Urinary bladder (tissue), 4 donors: Measurements from ENCODE around the gene PIGV. TPM values are rescaled to one million over a fixed set of nuclear protein-coding genes. Genes with fewer than 3 reads are reported as not detected.

ENCODE experiments used
- DNase-seq: peaks from one replicate; pipeline ENCODE4 v3.0.0-alpha.2; 2015; ENCODE audit errors: extremely low spot score
- H3K27ac ChIP-seq: one replicate; pipeline ENCODE4 v1.5.1; 2013; ENCODE audit warnings: low read depth, mild to moderate bottlenecking, moderate library complexity
- H3K36me3 ChIP-seq: one replicate; pipeline ENCODE4 v1.6.1; 2013; ENCODE audit warnings: mild to moderate bottlenecking, moderate library complexity; ENCODE audit not compliant: insufficient read depth
- H3K4me1 ChIP-seq: one replicate; pipeline ENCODE4 v1.6.1; 2013; ENCODE audit warnings: mild to moderate bottlenecking, moderate library complexity; ENCODE audit not compliant: insufficient read depth
- H3K4me3 ChIP-seq: one replicate; pipeline ENCODE4 v1.5.1; 2013; ENCODE audit warnings: low read depth, low read length
- WGBS: extraction: QIAGEN DNeasy Blood & Tissue Kit; methylation state at CpG from one replicate; pipeline ENCODE4 v1.1.7; 2013; 5-methylcytosine and 5-hydroxymethylcytosine counted together
- polyA plus RNA-seq: library from polyadenylated mRNA; stranded (reverse); fragments of 200-250 nt; gene quantifications from one replicate; pipeline ENCODE4 v1.2.3, GENCODE V29; 2013
- total RNA-seq: library from RNA; depleted of rRNA; stranded (reverse); fragments of >200 nt; gene quantifications from one replicate; pipeline ENCODE4 v1.2.3, GENCODE V29; 2014
- donor health status: healthy with polysubstance abuse.
- donor health status: healthy.

PIGV gene
- total and polyA plus RNA-seq, 2 donors, result 13.4 to 17.4 TPM

GRCh38 chr1:26781206-26781825, 6.4 kb upstream of the PIGV start:
- no peak overlapping the region for H3K27ac ChIP-seq
- peaks cover 6% of the 10 kb centered on the region for H3K36me3 ChIP-seq
- no peaks in the 10 kb centered on the region for H3K4me1 ChIP-seq
- no peak overlapping the region for H3K4me3 ChIP-seq
- no peak for DNase-seq
- WGBS, result 72% methylated on average over 11 of the region's 11 CpGs

GRCh38 chr1:26782521-26783212, 5.1 kb upstream of the PIGV start:
- 59% methylated on average over 3 of the region's 3 CpGs for WGBS
- no peak overlapping the region for H3K27ac ChIP-seq
- no peak overlapping the region for H3K4me3 ChIP-seq
- H3K4me1 ChIP-seq, result no peaks in the 10 kb centered on the region
- H3K36me3 ChIP-seq, result peaks cover 6% of the 10 kb centered on the region
- no peak for DNase-seq

GRCh38 chr1:26783646-26784022, 4.1 kb upstream of the PIGV start:
- 76% methylated on average over 5 of the region's 5 CpGs for WGBS
- DNase-seq, result no peak
- no peak overlapping the region for H3K27ac ChIP-seq
- H3K36me3 ChIP-seq, result peaks cover 2% of the 10 kb centered on the region
- H3K4me1 ChIP-seq, result no peaks in the 10 kb centered on the region
- no peak overlapping the region for H3K4me3 ChIP-seq

GRCh38 chr1:26784023-26784871, 3.5 kb upstream of the PIGV start:
- Histone ChIP-seq H3K36me3 (no peaks in the 10 kb centered on the region), H3K4me1 (no peaks in the 10 kb centered on the region), H3K4me3 (no peak overlapping the region), H3K27ac (no peak overlapping the region)
- WGBS, result 97% methylated on average over 2 of the region's 2 CpGs
- no peak for DNase-seq

- no peak for DNase-seq
- WGBS, result 96% methylated on average over 1 of the region's 1 CpG
- Histone ChIP-seq H3K27ac (no peak overlapping the region), H3K4me3 (no peak overlapping the region), H3K4me1 (no peaks in the 10 kb centered on the region), H3K36me3 (no peaks in the 10 kb centered on the region)
Measured at GRCh38 chr1:26784886-26785285, 2.9 kb upstream of the PIGV start.

DNA sequence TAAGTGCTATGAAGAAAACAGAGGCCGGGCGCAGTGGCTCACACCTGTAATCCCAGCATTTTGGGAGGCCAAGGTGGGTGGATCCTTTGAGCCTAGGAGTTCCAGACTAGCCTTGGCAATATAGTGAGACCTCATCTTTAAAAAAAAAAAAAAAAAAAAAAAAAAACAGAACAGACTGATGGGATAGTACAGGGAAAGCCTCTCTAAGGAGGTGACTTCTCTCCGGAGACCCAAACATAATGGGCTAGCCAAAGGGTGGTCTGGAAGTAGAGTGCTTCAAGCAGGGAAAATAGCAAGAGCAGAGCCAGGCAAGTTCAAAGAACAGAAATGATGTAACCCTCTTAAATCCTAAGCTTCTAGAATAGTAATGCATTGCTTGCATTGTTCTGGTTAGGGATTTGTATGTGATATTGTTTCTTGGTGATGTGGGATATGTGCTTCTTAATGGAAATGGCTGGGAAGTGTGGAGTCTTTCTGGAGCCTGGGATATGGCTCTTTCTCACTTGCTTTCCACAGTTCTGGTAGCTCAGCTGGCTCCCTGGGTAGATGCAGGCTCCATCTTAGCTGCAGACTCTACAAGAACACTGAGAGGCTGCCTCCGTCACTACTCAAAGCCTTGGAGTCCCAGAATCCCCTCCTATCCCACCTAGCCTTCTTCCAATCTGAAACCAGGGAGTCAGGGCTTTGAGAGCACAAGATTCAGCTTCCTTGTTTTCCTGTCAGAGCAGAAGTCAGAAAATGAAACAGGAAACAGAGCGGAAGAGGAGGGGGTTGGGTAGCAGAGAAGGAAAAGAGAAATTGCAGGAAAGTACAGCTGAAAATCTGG, 1.9 kb upstream of the PIGV start:
- DNase-seq, result no peak
- Histone ChIP-seq H3K27ac (peak overlapping the region; percentile 82), H3K4me1 (no peaks in the 10 kb centered on the region), H3K4me3 (no peak overlapping the region), H3K36me3 (no peaks in the 10 kb centered on the region)
- WGBS, result 69% methylated on average over 5 of the region's 5 CpGs

GRCh38 chr1:26786437-26787380, 1.0 kb upstream of the PIGV start:
- Histone ChIP-seq H3K4me1 (no peaks in the 10 kb centered on the region), H3K36me3 (no peaks in the 10 kb centered on the region), H3K27ac (peak overlapping the region; percentile 98), H3K4me3 (peak overlapping the region; percentile 67)
- WGBS, result 3% methylated on average over 12 of the region's 12 CpGs
- peak; percentile 45 for DNase-seq

DNA sequence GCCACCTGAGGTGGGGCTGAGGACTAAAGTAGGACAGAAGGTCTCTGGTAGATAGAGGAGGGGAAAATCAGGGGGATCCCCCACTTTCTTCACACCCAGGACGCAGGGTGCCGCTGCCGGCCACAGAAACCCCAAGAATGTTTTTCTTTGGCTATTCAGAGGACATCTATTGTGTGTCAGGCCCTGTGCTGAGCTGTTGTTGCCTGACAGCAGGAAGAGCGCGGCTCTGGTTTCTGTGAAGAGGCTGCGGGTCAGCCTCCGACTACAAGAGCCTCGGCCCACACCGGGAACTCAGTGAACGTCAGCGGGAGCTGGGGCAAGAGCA, 407 bp upstream of the PIGV start:
- no peaks in the 10 kb centered on the region for H3K4me1 ChIP-seq
- no peaks in the 10 kb centered on the region for H3K36me3 ChIP-seq
- H3K27ac ChIP-seq, result peak overlapping the region; percentile 98
- WGBS, result under 1% methylated on average over 11 of the region's 11 CpGs
- no peak for DNase-seq
- peak overlapping the region; percentile 67 for H3K4me3 ChIP-seq

DNA sequence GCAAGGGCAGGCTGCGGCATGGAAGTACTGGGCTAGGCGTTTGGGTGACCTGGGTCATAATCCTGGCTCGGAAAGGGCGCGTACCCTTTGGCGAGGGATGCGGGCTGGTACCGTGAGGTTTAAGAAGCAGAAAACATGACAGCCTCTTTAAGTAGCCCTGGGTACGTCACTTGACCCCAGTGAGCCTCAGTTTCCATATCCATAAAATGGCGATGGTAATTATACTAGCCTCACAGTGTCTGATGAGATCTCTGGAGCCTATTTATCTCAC, 700 bp downstream of the PIGV start:
- H3K4me1 ChIP-seq, result no peaks in the 10 kb centered on the region
- H3K27ac ChIP-seq, result peak overlapping the region; percentile 98
- DNase-seq, result no peak
- no peaks in the 10 kb centered on the region for H3K36me3 ChIP-seq
- peak overlapping the region; percentile 67 for H3K4me3 ChIP-seq
- under 1% methylated on average over 10 of the region's 10 CpGs for WGBS

DNA sequence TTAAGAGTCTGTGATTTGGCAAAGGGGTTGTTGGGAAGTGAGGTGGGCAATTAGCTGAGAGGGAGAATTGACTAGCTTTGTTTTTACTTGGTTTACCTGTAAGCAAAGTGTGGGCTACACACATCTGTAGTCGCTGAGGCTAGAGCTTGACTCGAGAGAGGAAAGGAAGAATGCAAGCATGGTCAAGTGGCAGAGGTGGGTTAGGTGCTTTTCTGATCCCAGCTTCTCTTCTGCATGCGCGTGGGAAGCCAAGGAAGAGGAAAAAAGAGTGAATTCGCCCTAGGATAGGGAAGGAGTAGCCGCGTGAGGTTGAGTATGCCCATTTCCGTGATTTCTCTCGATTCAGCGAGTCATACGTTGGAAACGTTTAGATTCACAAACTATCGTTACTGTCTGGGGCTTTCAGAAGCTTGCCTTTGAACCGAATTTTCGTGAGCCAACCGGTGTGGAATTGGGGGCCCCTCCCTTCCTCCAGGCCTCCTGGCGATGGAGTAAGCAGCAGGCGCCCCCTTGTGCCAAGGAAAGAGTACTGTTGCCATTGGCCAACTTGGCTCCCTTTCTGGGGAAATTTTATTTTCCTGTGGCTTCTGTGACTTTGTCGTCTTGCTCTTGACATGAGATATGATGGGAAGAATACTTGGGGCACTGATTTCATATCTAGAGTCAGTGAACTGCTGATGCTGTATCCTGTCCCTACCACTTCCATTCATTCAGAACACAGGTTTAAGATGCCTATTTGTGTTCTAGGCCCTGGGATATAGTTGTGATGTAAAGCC, 1.3 kb downstream of the PIGV start:
- H3K4me3 ChIP-seq, result peak overlapping the region; percentile 67
- no peaks in the 10 kb centered on the region for H3K4me1 ChIP-seq
- H3K36me3 ChIP-seq, result no peaks in the 10 kb centered on the region
- under 1% methylated on average over 19 of the region's 19 CpGs for WGBS
- H3K27ac ChIP-seq, result peak overlapping the region; percentile 98
- DNase-seq, result peak; percentile 79

GRCh38 chr1:26789612-26789865, 1.8 kb downstream of the PIGV start:
- no peak overlapping the region for H3K4me3 ChIP-seq
- DNase-seq, result no peak
- H3K4me1 ChIP-seq, result no peaks in the 10 kb centered on the region
- 63% methylated on average over 3 of the region's 3 CpGs for WGBS
- H3K36me3 ChIP-seq, result no peaks in the 10 kb centered on the region
- no peak overlapping the region for H3K27ac ChIP-seq

DNA sequence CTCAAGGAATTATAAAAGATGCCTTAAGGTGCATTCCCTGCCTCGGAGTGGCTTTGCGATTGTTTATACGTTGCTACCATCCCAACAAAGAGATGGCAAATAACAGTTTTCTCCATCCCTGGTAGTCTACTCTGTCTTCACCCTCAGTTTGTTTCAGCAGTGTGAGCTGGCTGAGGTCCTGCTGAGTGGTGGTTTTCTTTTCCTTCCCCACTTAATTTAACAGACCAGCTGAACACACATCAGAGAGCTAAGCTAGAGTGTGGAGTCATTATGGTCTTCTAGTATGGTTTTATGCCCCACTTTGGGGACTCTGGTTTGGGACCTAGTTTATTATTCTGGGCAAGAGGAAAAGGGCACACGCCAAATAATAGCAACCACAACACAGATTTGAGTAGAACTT, 2.2 kb downstream of the PIGV start:
- no peak for DNase-seq
- 55% methylated on average over 4 of the region's 4 CpGs for WGBS
- H3K27ac ChIP-seq, result no peak overlapping the region
- H3K36me3 ChIP-seq, result no peaks in the 10 kb centered on the region
- H3K4me1 ChIP-seq, result no peaks in the 10 kb centered on the region
- no peak overlapping the region for H3K4me3 ChIP-seq
